Measurements from ENCODE around the gene ATRIP. TPM values are rescaled to one million over a fixed set of nuclear protein-coding genes. Genes with fewer than 3 reads are reported as not detected.
A peak's percentile ranks its signal among the peaks of the same experiment; 100 is the strongest.

Gene ATRIP
- total RNA-seq, 3 donors from 2014 or later: 8.2 to 8.6 (median 8.2) TPM

- intact Hi-C loops (cut with DNase I; ENCODE audit: low total_unique reads): no loop called here
- Histone ChIP-seq H3K36me3 (no peaks in the 10 kb centered on the region), H3K4me3 (peak overlapping the region in 2 of 3 donors; percentile 73 to 95), H3K27me3 (no peaks in the 10 kb centered on the region), H3K4me1 (peaks cover 12 to 24% of the 10 kb centered on the region in 2 donors), H3K27ac (peak overlapping the region; percentile 96), H3K9me3 (no peaks in the 10 kb centered on the region)
- no peak for DNase-seq (ENCODE audit: low spot score in 2 of 2)
- TF ChIP-seq POLR2A (IDR thresholded peaks at IDR 0.05) (no peak), POLR2AphosphoS5 (IDR thresholded peaks at IDR 0.05) (no peak), CTCF (IDR thresholded peaks at IDR 0.05) (no peak)
Measured at GRCh38 chr3:48430708-48431101, 15.8 kb upstream of the ATRIP start.

- Histone ChIP-seq H3K4me3 (no peak overlapping the region), H3K9me3 (no peaks in the 10 kb centered on the region), H3K4me1 (peaks cover 9 to 17% of the 10 kb centered on the region in 2 donors), H3K27me3 (no peaks in the 10 kb centered on the region), H3K36me3 (no peaks in the 10 kb centered on the region), H3K27ac (peak overlapping the region; percentile 96)
- DNase-seq (ENCODE audit: low spot score in 2 of 2): no peak
- intact Hi-C loops (cut with DNase I; ENCODE audit: low total_unique reads): no loop called here
- TF ChIP-seq CTCF (IDR thresholded peaks at IDR 0.05): no peak
- no peak for TF ChIP-seq POLR2A (IDR thresholded peaks at IDR 0.05)
- no peak for TF ChIP-seq POLR2AphosphoS5 (IDR thresholded peaks at IDR 0.05)
Measured at GRCh38 chr3:48431224-48432029, 15.1 kb upstream of the ATRIP start.

- TF ChIP-seq CTCF (IDR thresholded peaks at IDR 0.05) (no peak), POLR2AphosphoS5 (IDR thresholded peaks at IDR 0.05) (no peak), POLR2A (IDR thresholded peaks at IDR 0.05) (no peak)
- intact Hi-C loops (cut with DNase I; ENCODE audit: low total_unique reads): no loop called here
- Histone ChIP-seq H3K4me1 (peaks cover 9 to 13% of the 10 kb centered on the region in 2 donors), H3K27ac (peak overlapping the region; percentile 96), H3K27me3 (no peaks in the 10 kb centered on the region), H3K9me3 (no peaks in the 10 kb centered on the region), H3K36me3 (no peaks in the 10 kb centered on the region), H3K4me3 (peak overlapping the region in 1 of 3 donors; percentile 27)
- DNase-seq (ENCODE audit: low spot score in 2 of 2): no peak
Measured at GRCh38 chr3:48432411-48433371, 13.8 kb upstream of the ATRIP start.

GRCh38 chr3:48433472-48434118, 12.9 kb upstream of the ATRIP start:
- intact Hi-C loops (cut with DNase I; ENCODE audit: low total_unique reads): no loop called here
- Histone ChIP-seq H3K36me3 (no peaks in the 10 kb centered on the region), H3K4me1 (peaks cover 9 to 13% of the 10 kb centered on the region in 2 donors), H3K9me3 (no peaks in the 10 kb centered on the region), H3K27ac (peak overlapping the region; percentile 96), H3K4me3 (peak overlapping the region in 2 of 3 donors; percentile 6 to 27), H3K27me3 (no peaks in the 10 kb centered on the region)
- no peak for TF ChIP-seq CTCF (IDR thresholded peaks at IDR 0.05)
- TF ChIP-seq POLR2AphosphoS5 (IDR thresholded peaks at IDR 0.05): no peak
- no peak for DNase-seq (ENCODE audit: low spot score in 2 of 2)

All from breast epithelium (tissue), 4 donors.